ENCODE data around the gene ZNF496. TPM values are rescaled to one million over a fixed set of nuclear protein-coding genes. Genes with fewer than 3 reads are reported as not detected.

The ZNF496 gene
- total and polyA plus RNA-seq, 2 of the 4 experiments (the other 2 are of a cell fraction), result 11.7 to 16.2 TPM

- H3K4me2 ChIP-seq (ENCODE audit: low read depth, low read length), result peak overlapping the region; percentile 51
- H2BK15ac ChIP-seq (ENCODE audit: low read depth, low read length), result no peak overlapping the region
- no peak overlapping the region for H2BK120ac ChIP-seq (ENCODE audit: low read depth, low read length)
- H4K5ac ChIP-seq (ENCODE audit: low read depth, low read length), result no peak overlapping the region
- H2AFZ ChIP-seq (replicated peaks; ENCODE audit: low read length, poor library complexity), result no peak overlapping the region
- CTCF ChIA-PET, result no interaction called here
- in situ Hi-C loops (cut with MboI; ENCODE audit: low sequenced_read_pairs) (no loop called here), intact Hi-C loops (cut with micrococcal nuclease) (loop anchor here (10.0 kb wide), 1 partner anchor 189 kb away; the partner anchor contains the start of gene ZNF669), dilution Hi-C loops (cut with HindIII; ENCODE audit: low sequenced_read_pairs, unreplicated experiment) (no loop called here)
- no peaks in the 10 kb centered on the region for H3K27me3 ChIP-seq (ENCODE audit: control insufficient read depth, insufficient read depth, low read length)
- no peak overlapping the region for H3K27ac ChIP-seq (ENCODE audit: insufficient read depth, low read length)
- H4K91ac ChIP-seq (ENCODE audit: insufficient read depth, low read depth, low read length), result no peak overlapping the region; the same call in 1 of the 2 replicates
- POLR2A ChIA-PET (ENCODE audit: unreplicated experiment), result no interaction called here
- ATAC-seq (ENCODE audit: low read depth) (peak; percentile 81), DNase-seq (peak; percentile 94)
- no peaks in the 10 kb centered on the region for H3K9me3 ChIP-seq (ENCODE audit: control insufficient read depth, insufficient read depth, low read length)
- H2AK5ac ChIP-seq (ENCODE audit: low read depth, low read length), result no peak overlapping the region
- no peak overlapping the region for H3K23ac ChIP-seq (ENCODE audit: low read depth, low read length)
- H3K14ac ChIP-seq (replicated peaks; ENCODE audit: low read depth, low read length), result no peak overlapping the region
- H3K4me1 ChIP-seq (ENCODE audit: control insufficient read depth, insufficient read depth, low read length), result peaks cover 10% of the 10 kb centered on the region
- no peak overlapping the region for H3K4me3 ChIP-seq (ENCODE audit: insufficient read depth, low read depth, low read length)
- no peak overlapping the region for H3K18ac ChIP-seq (ENCODE audit: low read depth, low read length)
- whole genome bisulfite sequencing, 2 experiments (ENCODE audit: extremely low coverage in 2 of 2, insufficient read length in 1 of 2), result no CpG with 5 or more reads among the region's 5 CpGs
- no peak overlapping the region for H2BK5ac ChIP-seq (ENCODE audit: low read depth, low read length, poor library complexity, severe bottlenecking)
- H3K4ac ChIP-seq (ENCODE audit: low read depth, low read length), result no peak overlapping the region
- no peak overlapping the region for H3K9ac ChIP-seq (ENCODE audit: low read depth, low read length)
- H2AK9ac ChIP-seq (replicated peaks; ENCODE audit: low read depth, low read length, poor library complexity), result no peak overlapping the region
- H3K79me1 ChIP-seq (ENCODE audit: low read depth in 1 of 2, low read length in 2 of 2), result no peaks in the 10 kb centered on the region
- TF ChIP-seq RAD21 (IDR thresholded peaks at IDR 0.05; ENCODE audit: low read length) (no peak), FOS (IDR thresholded peaks at IDR 0.05; ENCODE audit: low read depth, low read length) (peak; percentile 85), CEBPB (IDR thresholded peaks at IDR 0.05; ENCODE audit: low read depth, low read length) (peak; percentile 83), BHLHE40 (IDR thresholded peaks at IDR 0.05; ENCODE audit: low read depth, low read length) (peak; percentile 61; the same call in 1 of the 2 replicates), MAZ (IDR thresholded peaks at IDR 0.05; ENCODE audit: borderline replicate concordance, low read depth, low read length) (no peak)
- TF ChIP-seq, protein P1, sequence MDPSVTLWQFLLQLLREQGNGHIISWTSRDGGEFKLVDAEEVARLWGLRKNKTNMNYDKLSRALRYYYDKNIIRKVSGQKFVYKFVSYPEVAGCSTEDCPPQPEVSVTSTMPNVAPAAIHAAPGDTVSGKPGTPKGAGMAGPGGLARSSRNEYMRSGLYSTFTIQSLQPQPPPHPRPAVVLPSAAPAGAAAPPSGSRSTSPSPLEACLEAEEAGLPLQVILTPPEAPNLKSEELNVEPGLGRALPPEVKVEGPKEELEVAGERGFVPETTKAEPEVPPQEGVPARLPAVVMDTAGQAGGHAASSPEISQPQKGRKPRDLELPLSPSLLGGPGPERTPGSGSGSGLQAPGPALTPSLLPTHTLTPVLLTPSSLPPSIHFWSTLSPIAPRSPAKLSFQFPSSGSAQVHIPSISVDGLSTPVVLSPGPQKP (IDR thresholded peaks at IDR 0.05; ENCODE audit: borderline replicate concordance, low read depth, low read length), result no peak
- peaks cover 4% of the 10 kb centered on the region; the same call in 1 of the 2 replicates for H4K20me1 ChIP-seq (ENCODE audit: insufficient read depth, low read length)
- peaks cover 8% of the 10 kb centered on the region; the same call in 1 of the 2 replicates for H3K9me1 ChIP-seq (ENCODE audit: insufficient read depth, low read length)
- H3K56ac ChIP-seq (ENCODE audit: extremely low read depth, insufficient read depth, low read length), result no peak overlapping the region
- no TSS peak for BruUV-seq (replicated peaks)
- no peak overlapping the region for H4K8ac ChIP-seq (ENCODE audit: low read depth in 2 of 2, low read length in 2 of 2)
- H2BK20ac ChIP-seq (ENCODE audit: low read depth, low read length), result no peak overlapping the region
- peaks cover 9% of the 10 kb centered on the region for H3K36me3 ChIP-seq (ENCODE audit: control insufficient read depth, insufficient read depth, low read length)
Observed at GRCh38 chr1:247294282-247294681, 37.4 kb downstream of the ZNF496 start.
